ENCODE data around the gene SETX.
"Not testable (repeated sequence)": the region's sequence is repeated elsewhere in the genome, so short reads cannot be mapped to it uniquely, and the experiment has no call there.

SETX gene

DNA sequence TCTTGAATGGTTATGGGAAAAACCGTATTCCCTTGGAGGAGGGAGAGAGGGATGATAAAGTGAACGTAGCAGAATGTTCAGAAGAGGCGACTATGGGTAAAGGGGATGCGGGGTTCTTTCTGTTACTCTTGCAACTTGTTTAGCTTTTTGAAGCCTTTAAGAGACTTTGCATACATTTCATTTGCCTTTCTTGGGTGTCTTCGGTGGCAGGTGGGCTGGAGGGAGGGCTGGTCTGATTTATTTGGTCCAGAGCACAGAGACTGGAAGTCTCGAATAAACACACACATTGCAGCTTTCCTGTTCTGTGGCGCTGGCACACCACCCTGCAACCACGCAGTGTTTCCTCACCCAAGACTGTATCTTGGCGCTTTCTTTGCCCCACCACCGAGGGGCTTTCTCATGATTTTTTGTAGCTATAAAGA lies 28.7 kb upstream of the SETX start:
- Histone ChIP-seq H4K20me1 (no peaks in the 10 kb centered on the region), H3K4me1 (peaks cover 77% of the 10 kb centered on the region), H3K9me3 (peaks cover 3% of the 10 kb centered on the region), H3K9ac (peak overlapping the region; percentile 74), H3K4me3 (peak overlapping the region; percentile 48), H3K27ac (peak overlapping the region; percentile 86), H3K4me2 (peak overlapping the region; percentile 90), H3K36me3 (peaks cover 71% of the 10 kb centered on the region), H3K27me3 (no peaks in the 10 kb centered on the region)
- TF ChIP-seq Cebpa-rat (IDR thresholded peaks at IDR 0.05): no peak

DNA sequence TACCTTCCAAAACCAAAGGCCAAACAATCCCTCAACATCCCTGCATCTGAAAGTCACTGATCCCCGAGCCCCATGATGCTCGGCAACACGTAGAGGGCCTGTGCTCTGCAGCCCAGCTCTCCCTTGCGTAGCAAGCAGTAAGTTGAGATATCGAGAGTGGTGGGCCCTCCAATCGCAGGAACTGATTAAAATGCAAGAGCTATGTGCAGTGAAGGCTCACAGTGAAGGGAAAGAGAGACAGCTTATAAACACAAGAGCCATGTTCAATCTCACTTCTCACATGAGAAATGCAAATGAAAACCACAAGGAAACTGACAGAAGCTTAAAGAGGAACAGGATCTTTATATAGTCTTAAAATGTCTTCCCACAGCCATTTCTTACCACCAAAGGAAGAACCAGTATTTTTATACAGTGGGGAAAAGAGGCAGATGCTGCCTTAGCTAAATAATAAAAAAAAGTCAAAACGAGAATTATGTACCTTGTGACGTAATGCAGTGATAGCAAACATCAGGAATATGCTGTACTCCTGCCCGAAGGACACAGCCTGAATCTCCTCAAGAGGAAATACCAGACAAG lies 27.3 kb upstream of the SETX start:
- no peaks in the 10 kb centered on the region for H4K20me1 ChIP-seq
- H3K4me1 ChIP-seq: peaks cover 74% of the 10 kb centered on the region
- peaks cover 71% of the 10 kb centered on the region for H3K36me3 ChIP-seq
- no peaks in the 10 kb centered on the region for H3K27me3 ChIP-seq
- peak overlapping the region; percentile 86 for H3K27ac ChIP-seq
- H3K9me3 ChIP-seq: peaks cover 13% of the 10 kb centered on the region
- peak overlapping the region; percentile 29 for H3K4me3 ChIP-seq
- no peak for TF ChIP-seq Cebpa-rat (IDR thresholded peaks at IDR 0.05)
- H3K4me2 ChIP-seq: peak overlapping the region; percentile 90
- H3K9ac ChIP-seq: peak overlapping the region; percentile 74

DNA sequence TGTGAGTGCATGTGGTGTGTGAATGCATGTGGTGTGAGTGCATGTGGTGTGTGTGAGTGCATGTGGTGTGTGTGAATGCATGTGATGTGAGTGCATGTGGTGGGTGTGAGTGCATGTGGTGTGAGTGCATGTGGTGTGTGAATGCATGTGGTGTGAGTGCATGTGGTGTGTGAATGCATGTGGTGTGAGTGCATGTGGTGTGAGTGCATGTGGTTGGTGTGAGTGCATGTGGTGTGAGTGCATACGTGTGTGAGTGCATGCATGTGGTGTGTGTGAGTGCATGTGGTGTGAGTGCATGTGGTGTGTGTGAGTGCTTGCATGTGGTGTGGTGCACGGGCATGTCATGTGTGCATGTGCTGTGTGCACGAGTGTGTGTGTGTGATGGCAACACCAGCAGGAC lies 23.6 kb upstream of the SETX start:
- Histone ChIP-seq H3K9me3 (peaks cover 13% of the 10 kb centered on the region), H3K4me1 (peaks cover 65% of the 10 kb centered on the region), H3K36me3 (peaks cover 75% of the 10 kb centered on the region)
- H3K9ac ChIP-seq, H4K20me1 ChIP-seq, H3K4me2 ChIP-seq, H3K27ac ChIP-seq, H3K4me3 ChIP-seq, H3K27me3 ChIP-seq: not testable (repeated sequence)

DNA sequence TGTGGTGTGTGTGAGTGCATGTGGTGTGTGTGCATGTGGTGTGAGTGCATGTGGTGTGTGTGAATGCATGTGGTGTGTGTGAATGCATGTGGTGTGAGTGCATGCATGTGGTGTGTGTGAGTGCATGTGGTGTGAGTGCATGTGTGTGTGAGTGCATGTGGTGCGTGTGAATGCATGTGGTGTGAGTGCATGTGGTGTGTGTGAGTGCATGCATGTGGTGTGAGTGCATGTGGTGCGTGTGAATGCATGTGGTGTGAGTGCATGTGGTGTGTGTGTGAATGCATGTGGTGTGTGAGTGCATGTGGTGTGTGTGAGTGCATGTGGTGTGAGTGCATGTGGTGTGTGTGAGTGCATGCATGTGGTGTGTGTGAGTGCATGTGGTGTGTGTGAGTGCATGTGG lies 23.0 kb upstream of the SETX start:
- Histone ChIP-seq H3K4me1 (peaks cover 65% of the 10 kb centered on the region), H3K36me3 (peaks cover 75% of the 10 kb centered on the region), H3K9me3 (peaks cover 13% of the 10 kb centered on the region)
- H3K27me3 ChIP-seq, H3K27ac ChIP-seq, H3K9ac ChIP-seq, H3K4me3 ChIP-seq, H3K4me2 ChIP-seq, H4K20me1 ChIP-seq: not testable (repeated sequence)

DNA sequence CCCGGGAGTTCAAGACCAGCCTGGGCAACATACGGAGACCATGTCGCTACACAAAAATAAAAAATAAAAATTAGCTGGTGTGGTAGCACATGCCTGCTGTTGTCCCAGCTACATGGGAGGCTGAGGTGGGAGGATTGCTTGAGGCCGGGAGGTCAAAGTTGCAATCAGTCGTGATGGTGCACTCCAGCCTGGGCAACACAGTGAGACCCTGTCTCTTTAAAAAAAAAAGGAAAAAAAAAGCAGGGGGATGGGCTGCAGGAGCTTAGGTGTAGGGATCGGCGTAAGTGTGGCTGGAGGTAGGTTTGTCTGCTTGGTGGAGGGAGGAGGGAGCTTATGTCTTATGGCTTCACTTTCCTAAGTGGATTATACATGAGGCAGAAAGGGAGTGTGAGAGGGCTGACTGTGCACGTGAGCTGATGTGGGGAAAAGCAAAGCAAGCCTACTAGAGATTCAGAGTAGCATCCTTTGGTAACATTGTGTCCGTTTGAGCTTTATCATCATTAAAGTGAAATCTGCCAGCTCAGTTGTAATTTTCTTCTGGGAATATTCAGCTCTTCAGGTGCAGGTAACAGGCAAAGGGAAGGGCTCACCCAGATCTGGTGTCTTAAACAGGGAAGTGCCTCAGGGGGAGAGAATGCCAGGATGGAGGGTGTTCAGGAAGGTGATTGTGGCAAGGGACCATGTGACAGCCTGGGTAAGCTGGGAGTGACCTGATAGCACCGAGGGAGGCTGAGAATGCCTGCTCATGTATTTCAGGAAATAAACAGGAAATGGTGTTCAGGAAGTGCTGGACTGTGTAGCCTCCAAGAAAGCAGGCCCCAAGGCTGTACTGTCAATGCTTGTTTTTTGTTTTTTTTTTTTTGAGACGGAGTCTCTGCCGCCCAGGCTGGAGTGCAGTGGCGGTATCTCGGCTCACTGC lies 17.6 kb upstream of the SETX start:
- peaks cover under 1% of the 10 kb centered on the region; the same call in 1 of the 2 replicates for H3K9me3 ChIP-seq
- peak overlapping the region; percentile 31; the same call in 1 of the 2 replicates for H3K9ac ChIP-seq
- H3K27ac ChIP-seq: peak overlapping the region; percentile 66
- H3K27me3 ChIP-seq: no peaks in the 10 kb centered on the region
- peaks cover 31% of the 10 kb centered on the region for H3K36me3 ChIP-seq
- no peaks in the 10 kb centered on the region for H4K20me1 ChIP-seq
- TF ChIP-seq Cebpa-rat (IDR thresholded peaks at IDR 0.05): no peak
- peaks cover 45% of the 10 kb centered on the region for H3K4me1 ChIP-seq
- no peak overlapping the region for H3K4me3 ChIP-seq
- peak overlapping the region; percentile 78 for H3K4me2 ChIP-seq

DNA sequence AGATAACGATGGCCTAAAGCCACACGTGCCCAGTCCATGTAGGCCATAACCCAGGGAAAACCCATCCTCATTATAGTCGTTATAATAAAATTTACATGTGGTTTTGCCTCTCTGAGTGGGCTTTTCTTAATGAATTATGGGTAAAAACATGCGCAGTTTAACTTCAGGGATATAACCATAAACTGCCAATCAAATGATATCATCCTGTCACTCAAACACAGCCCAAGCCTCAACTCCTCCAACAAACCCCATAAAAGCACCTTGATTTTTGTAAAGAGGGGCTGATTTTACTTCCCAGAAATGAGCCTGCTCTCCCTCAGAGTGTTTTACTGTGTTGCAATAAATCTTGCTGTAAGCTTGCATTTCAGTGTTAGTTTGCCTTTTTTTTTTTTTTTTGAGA lies 15.8 kb upstream of the SETX start:
- H3K36me3 ChIP-seq: peaks cover 13% of the 10 kb centered on the region
- H3K4me1 ChIP-seq: peaks cover 36% of the 10 kb centered on the region
- no peaks in the 10 kb centered on the region for H3K9me3 ChIP-seq
- H3K27ac ChIP-seq: no peak overlapping the region
- no peak overlapping the region for H3K9ac ChIP-seq
- TF ChIP-seq Cebpa-rat (IDR thresholded peaks at IDR 0.05): no peak
- no peak overlapping the region for H3K4me2 ChIP-seq
- no peaks in the 10 kb centered on the region for H3K27me3 ChIP-seq
- H4K20me1 ChIP-seq: no peaks in the 10 kb centered on the region
- H3K4me3 ChIP-seq: no peak overlapping the region

DNA sequence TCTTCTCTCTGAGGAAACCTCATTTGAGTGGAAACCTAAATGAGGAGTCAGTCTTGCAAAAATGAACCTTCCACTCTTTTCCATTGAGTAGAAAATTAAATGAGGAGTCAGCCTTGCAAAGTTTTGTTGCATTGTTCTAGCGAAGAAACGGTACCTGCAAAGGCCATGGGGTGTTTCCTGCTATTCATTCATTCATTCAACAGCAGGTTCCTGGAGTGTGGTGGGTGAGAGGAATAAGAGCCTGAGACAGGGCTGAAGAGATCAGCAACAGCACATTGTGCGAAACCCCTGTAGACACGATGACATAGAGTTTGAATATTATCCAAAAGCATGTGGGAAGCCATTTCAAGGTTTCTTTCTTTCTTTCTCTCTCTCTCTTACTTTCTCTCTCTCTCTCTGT lies 14.6 kb upstream of the SETX start:
- H3K4me3 ChIP-seq: no peak overlapping the region
- no peaks in the 10 kb centered on the region for H3K9me3 ChIP-seq
- no peak overlapping the region for H3K27ac ChIP-seq
- TF ChIP-seq Cebpa-rat (IDR thresholded peaks at IDR 0.05): no peak
- H4K20me1 ChIP-seq: no peaks in the 10 kb centered on the region
- peaks cover 1% of the 10 kb centered on the region; the same call in 1 of the 2 replicates for H3K36me3 ChIP-seq
- peaks cover 27% of the 10 kb centered on the region for H3K4me1 ChIP-seq
- H3K4me2 ChIP-seq: no peak overlapping the region
- H3K9ac ChIP-seq: no peak overlapping the region
- no peaks in the 10 kb centered on the region for H3K27me3 ChIP-seq

DNA sequence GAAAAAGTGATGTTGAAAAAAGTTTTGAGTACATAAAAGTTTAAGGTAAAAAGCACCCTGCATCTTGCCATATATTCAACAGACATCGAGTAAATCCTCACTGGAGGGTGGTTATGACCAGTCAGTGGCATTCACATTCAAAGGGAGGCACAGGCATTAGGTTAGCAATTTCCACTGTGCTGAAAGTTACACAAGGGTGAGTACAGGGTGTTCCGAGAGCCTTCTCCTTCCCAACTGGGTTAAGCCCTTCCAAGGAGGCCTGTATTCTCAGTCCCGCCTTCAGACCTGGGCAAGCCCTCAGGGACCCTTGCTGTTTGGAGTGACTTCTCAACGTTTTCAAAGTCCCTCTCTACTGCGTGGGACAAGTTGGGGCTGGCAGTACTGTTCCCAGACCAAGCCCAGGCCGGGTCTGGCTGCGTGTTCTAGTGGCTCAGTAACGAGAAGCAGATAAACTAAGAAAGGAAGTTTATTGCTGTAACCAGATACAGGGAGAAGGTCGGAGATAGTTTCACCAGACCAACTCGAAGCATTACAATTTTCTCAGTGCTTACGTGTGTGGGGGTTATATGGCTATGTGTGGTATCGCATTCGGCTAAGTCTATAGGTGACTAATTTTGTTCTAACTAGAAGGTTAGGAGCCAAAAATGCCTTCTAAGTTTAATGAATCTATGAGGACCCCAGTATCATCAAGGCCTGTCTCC lies 13.0 kb upstream of the SETX start:
- H3K36me3 ChIP-seq: no peaks in the 10 kb centered on the region
- H3K4me2 ChIP-seq: no peak overlapping the region
- no peak for TF ChIP-seq Cebpa-rat (IDR thresholded peaks at IDR 0.05)
- peaks cover 10% of the 10 kb centered on the region for H3K4me1 ChIP-seq
- H3K9ac ChIP-seq: no peak overlapping the region
- H4K20me1 ChIP-seq: no peaks in the 10 kb centered on the region
- no peak overlapping the region for H3K27ac ChIP-seq
- H3K27me3 ChIP-seq: no peaks in the 10 kb centered on the region
- H3K4me3 ChIP-seq: no peak overlapping the region
- H3K9me3 ChIP-seq: no peaks in the 10 kb centered on the region

DNA sequence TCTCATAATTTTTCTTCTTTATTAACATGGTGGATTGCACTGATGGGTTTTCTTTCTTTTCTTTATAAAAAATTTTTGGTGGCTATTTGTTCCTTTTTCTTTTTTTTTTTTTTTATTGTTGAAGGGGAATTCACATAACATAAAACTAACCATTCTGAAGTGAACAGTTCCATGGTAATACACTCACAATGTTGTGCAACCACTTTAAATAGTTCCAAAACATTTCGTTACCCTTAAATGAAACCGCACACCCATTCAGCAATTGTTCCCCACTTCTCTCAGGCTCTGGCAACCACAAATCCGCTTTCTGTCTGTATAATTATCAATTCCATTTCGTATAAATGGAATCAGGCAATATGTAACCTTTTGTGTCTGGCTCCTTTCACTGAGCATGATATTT lies 11.7 kb upstream of the SETX start:
- Histone ChIP-seq H3K4me2 (no peak overlapping the region), H3K9ac (no peak overlapping the region), H3K9me3 (no peaks in the 10 kb centered on the region), H4K20me1 (no peaks in the 10 kb centered on the region), H3K36me3 (no peaks in the 10 kb centered on the region), H3K27me3 (no peaks in the 10 kb centered on the region), H3K27ac (no peak overlapping the region), H3K4me1 (no peaks in the 10 kb centered on the region), H3K4me3 (no peak overlapping the region)
- TF ChIP-seq Cebpa-rat (IDR thresholded peaks at IDR 0.05): no peak

DNA sequence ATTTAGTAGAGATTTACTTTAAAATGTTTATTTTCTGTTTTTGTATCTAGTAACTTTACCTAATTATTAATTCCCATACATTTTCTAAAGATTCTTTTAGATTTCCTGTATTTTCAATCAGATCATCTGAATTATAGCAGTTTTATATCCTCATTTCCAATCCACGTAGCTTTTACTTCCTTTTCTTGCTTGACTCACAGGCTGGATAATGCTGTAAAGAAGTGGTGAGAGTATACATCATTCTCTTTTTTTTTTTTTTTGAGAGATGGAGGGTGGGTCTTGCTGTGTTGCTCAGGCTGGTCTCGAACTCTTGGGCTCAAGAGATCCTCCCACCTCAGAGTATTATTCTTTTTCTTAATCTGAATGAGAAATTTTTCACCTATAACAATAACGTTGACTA lies 11.2 kb upstream of the SETX start:
- no peak overlapping the region for H3K27ac ChIP-seq
- H3K9me3 ChIP-seq: no peaks in the 10 kb centered on the region
- no peaks in the 10 kb centered on the region for H3K27me3 ChIP-seq
- no peaks in the 10 kb centered on the region for H4K20me1 ChIP-seq
- no peaks in the 10 kb centered on the region for H3K4me1 ChIP-seq
- H3K36me3 ChIP-seq: no peaks in the 10 kb centered on the region
- H3K4me2 ChIP-seq: no peak overlapping the region
- no peak overlapping the region for H3K9ac ChIP-seq
- TF ChIP-seq Cebpa-rat (IDR thresholded peaks at IDR 0.05): no peak
- no peak overlapping the region for H3K4me3 ChIP-seq
